Bronchial epithelial cell (primary cell): Measurements from ENCODE around the gene B3GAT3. TPM values are rescaled to one million over a fixed set of nuclear protein-coding genes. Genes with fewer than 3 reads are reported as not detected.

ENCODE experiments used
- DNase-seq: peaks from one replicate; pipeline ENCODE4 v3.0.0-alpha.2; 2010; ENCODE audit warnings: low read depth
- FAIRE-seq: peaks from 2 replicates; lab custom pipeline; 2011; peaks lifted over from hg19 to GRCh38; lab: Jason Lieb, UNC
- H3K27me3 ChIP-seq: 2 replicates; pipeline ENCODE4 v1.5.1; 2011; ENCODE audit warnings: low read length; ENCODE audit not compliant: control insufficient read depth, insufficient read depth
- H3K36me3 ChIP-seq: 2 replicates; pipeline ENCODE4 v1.5.1; 2011; ENCODE audit warnings: low read length; ENCODE audit not compliant: control insufficient read depth, insufficient read depth
- H3K4me3 ChIP-seq: 2 replicates; pipeline ENCODE4 v1.5.1; 2011; ENCODE audit warnings: mild to moderate bottlenecking, low read depth, low read length, control low read depth
- CTCF ChIP-seq: IDR thresholded peaks from 2 replicates; pipeline ENCODE4 v1.5.1; 2011; ENCODE audit warnings: mild to moderate bottlenecking, moderate library complexity, low read length, control low read depth, inconsistent platforms; ENCODE audit not compliant: insufficient read depth, severe bottlenecking
- total RNA-seq: library from RNA; depleted of rRNA; stranded (reverse); fragments of >200 nt; gene quantifications from 2 replicates; pipeline ENCODE4 v1.2.1, GENCODE V29; 2014

The B3GAT3 gene
- total RNA-seq, 1 donor from 2014 or later: 24.2 TPM

- no peaks in the 10 kb centered on the region for H3K27me3 ChIP-seq
- H3K4me3 ChIP-seq: no peak overlapping the region
- no peak for TF ChIP-seq CTCF
- DNase-seq: no peak
- no peak for FAIRE-seq
- H3K36me3 ChIP-seq: peaks cover 5% of the 10 kb centered on the region
Measured at GRCh38 chr11:62603776-62604299, 17.9 kb downstream of the B3GAT3 start.

GRCh38 chr11:62603072-62603408 lies 18.7 kb downstream of the B3GAT3 start:
- Histone ChIP-seq H3K27me3 (no peaks in the 10 kb centered on the region), H3K36me3 (peaks cover 9% of the 10 kb centered on the region), H3K4me3 (peak overlapping the region; percentile 91)
- DNase-seq (no peak), FAIRE-seq (no peak)
- TF ChIP-seq CTCF: no peak

- no peak for DNase-seq
- Histone ChIP-seq H3K4me3 (peak overlapping the region; percentile 91), H3K36me3 (peaks cover 10% of the 10 kb centered on the region), H3K27me3 (no peaks in the 10 kb centered on the region)
- FAIRE-seq: no peak
- peak; percentile 30 for TF ChIP-seq CTCF
Measured at GRCh38 chr11:62602141-62603071, 19.4 kb downstream of the B3GAT3 start.

- Histone ChIP-seq H3K36me3 (peaks cover 12% of the 10 kb centered on the region), H3K4me3 (peak within 1 kb of the TSS; percentile 91), H3K27me3 (no peaks in the 10 kb centered on the region)
- FAIRE-seq (no peak), DNase-seq (peak; percentile 92)
- TF ChIP-seq CTCF: no peak
Measured at GRCh38 chr11:62601372-62602140, 20.2 kb downstream of the B3GAT3 start, which contains the start of gene MTA2. MTA2 (minus strand) TSS chr11:62601865; CDS start chr11:62601450, 415 bp downstream.

GRCh38 chr11:62601122-62601371 lies 20.7 kb downstream of the B3GAT3 start:
- DNase-seq (no peak), FAIRE-seq (no peak)
- Histone ChIP-seq H3K4me3 (peak overlapping the region; percentile 91), H3K27me3 (no peaks in the 10 kb centered on the region), H3K36me3 (peaks cover 15% of the 10 kb centered on the region)
- TF ChIP-seq CTCF: no peak
